Fibroblast of skin of right quadriceps (primary cell): ENCODE data around the gene LINGO4.

ENCODE experiments used
- DNase-seq: peaks from one replicate; pipeline ENCODE4 v3.0.0-alpha.2; 2013

LINGO4 gene

DNA sequence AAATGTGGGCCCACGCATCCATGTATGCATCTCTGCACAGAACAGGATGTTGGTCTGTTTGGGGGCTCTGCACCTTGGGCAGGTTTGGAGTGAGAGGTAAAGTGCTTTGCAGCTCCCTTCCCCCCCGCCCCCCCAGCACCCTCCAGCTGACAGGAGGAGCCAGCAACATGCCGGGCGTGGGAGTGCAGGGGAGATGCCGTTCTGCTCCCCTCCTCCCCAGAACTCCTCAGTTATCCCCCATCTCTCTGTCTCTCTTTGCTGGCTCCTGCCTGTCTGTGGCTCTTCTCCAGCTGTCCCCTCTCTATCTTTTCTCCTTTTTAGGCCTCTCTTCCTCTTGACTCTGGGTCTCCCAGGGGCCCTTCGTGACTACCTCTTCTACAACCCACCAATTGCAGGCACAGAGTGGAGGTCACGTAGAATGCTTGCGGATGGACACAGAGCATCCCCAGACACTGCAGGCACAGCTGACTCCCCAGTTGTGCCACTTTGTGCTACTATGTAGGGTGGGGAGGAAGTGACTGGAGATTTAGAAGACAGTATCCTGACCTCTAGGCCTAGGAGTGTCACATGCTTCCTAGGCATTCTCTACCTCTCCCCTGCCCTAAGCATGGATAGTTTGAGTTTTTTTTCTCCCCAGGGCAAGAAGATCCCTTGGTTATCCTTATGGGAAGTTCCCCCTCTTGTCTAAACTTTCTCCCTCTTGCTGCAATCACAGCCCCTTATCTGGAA is 28.1 kb upstream of the LINGO4 start:
- no peak for DNase-seq

DNA sequence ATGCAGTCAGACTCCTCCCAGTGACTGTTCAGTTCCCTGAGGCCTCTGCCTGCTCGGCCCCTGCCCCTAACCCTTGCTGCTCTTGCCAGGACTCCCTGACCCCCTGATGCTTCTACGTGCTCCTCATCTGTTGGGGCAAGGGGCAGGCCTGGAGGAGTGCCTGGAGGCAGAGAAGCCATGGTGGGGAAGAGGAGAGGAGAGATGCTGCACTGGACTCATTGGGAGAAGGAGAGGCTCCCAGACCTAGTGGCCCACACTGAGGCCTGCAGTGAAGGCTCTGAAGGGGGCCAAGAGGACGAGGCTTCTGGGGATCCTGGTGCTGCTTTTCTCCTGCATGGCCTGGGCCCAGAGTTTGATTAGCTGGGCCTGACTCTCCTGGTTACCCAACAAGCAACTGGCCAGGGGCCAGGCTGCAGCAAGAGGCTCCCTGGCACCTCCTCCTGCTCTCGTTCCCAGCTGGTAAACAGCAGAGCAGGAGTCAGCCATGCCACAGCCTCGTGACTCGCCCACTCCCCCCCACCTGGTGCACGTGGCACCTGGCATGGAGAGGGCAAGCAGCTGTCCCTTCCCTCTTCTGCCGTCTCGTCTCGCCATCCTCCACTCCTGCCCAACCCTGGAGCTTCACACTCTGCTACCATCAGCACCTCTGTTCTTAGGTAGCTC is 27.2 kb upstream of the LINGO4 start:
- no peak for DNase-seq

DNA sequence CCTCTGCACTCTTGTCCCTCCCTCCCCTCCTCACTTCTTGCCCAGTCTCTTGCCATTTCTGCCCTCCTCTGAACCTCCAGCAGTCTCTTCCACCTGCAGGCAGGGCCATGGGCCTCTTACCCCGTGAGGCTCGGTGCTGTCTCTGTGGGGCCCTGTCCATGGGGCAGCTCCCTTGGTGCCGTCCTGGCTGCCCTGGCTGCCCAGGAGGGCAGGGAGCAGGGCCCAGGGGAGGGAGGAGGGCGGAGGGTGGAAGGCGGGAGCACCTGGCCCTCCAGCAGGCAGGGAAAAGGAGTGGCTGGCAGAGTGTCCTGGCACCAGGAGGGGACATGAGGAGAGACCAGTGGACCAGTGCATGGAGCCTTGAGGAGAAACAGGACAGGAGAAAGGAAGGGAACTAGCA is 26.4 kb upstream of the LINGO4 start, which contains the start of gene RORC:
Gene RORC (minus strand): TSS at position 198 of the 400 bp plus-strand sequence. CDS start 38 bp downstream, at position 160.
- DNase-seq: no peak

DNA sequence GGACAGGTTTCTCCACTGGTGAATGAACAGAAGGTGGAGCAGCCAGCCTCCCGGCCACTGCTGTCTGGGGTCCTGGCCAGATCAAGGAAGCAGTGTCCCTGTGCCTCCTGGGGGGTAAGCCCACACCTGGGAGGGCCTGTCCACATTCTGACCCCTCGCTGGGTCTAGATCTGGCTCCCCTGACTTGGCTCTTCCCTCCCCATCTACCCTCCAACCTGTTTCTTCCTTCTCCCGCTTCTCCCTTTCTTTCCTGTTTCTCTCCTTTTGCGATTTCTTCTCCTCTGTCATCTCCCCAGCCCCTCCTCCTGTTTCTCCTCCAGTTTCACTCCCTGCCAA is 26.0 kb upstream of the LINGO4 start:
- DNase-seq: no peak

DNA sequence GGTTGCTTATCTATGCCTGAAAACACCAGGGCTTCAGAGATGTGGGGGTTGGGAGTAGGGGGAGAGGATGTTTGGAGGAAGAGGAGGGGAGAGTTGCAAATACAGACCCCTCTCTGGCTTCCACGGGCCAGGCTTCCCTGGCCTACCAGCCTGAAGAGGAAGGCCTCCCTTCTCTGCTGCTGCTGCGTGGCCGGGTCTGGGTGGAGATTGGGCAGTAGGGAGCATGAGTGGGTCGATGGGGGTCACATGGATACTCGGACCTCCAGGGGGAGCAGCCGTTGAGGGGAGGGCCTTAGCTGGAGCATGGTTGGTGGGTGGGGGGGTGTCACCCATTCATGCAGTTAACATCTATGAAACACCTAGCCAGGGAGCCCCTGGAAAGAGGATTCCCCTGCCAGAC is 24.8 kb upstream of the LINGO4 start:
- DNase-seq: no peak

DNA sequence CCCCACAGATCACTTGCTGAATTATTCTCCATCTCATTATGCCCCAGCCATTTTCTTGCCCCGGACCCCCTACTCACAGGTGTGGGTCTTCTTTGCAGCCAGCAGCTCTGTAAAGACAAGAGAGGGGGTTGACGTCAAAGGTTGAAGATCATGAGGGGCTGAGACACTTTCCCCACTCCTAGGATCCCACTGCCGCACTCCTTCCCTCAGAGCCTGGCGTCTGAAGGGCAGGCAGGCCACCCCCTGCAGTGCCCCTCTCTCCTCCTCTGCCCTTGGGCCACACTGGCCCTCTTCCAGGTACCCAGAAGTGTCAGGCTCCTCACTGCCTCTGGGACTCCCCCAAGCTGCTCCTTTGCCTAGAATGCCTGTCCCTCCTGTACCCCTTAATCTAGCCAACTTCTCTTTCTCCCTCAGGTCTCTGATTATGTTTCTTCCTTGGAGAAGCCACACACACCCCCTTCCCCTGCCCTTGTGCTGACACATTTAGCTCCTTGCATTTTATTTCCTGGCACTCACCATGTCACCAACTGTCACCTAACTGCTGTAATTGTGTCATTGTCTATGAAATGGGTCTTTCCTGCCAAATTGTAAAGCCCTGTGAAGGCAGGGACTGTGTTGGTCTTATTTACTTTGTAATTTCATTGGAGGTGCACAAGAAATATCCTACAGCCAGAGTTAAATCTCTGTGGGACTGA is 24.3 kb upstream of the LINGO4 start:
- no peak for DNase-seq

DNA sequence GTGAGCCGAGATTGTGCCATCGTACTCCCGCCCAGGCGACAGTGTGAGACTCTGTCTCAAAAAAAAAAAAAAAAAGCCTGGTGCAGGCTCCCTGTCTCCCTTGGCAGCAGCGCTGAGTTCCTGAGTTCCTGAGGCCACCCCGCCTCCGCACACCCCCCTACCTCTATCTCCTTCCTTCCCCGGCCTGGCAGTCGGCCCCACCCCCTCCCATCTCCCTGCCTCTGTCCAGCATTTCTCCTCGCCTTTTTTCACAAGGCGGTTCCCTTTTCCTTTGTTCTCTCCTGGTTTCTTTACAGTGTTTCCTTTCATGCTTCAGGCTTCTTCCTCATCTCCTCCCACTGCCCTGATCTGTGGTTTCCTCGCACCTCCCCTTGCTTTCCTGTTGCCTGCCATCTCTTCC is 23.7 kb upstream of the LINGO4 start:
- peak; percentile 17 for DNase-seq

DNA sequence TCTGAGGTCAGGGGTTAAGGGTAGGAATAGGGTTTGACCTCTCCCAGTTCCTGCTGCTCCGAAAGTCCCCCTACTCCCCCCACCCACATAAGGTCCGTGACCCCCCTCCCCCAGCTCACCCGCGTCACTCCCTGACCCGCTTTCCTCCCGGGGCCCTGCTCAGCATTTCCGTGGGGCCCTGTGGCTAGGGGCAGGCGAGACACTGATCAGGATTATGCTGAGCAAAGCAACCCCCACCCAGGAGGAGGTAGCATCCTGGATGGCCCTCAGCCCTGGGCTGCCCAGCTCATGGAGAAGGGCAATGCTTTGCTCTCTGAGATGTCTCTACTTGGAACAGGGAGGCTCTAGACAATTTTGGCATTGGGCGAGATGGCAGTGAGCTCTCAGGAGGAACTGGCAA is 22.6 kb upstream of the LINGO4 start:
- no peak for DNase-seq

DNA sequence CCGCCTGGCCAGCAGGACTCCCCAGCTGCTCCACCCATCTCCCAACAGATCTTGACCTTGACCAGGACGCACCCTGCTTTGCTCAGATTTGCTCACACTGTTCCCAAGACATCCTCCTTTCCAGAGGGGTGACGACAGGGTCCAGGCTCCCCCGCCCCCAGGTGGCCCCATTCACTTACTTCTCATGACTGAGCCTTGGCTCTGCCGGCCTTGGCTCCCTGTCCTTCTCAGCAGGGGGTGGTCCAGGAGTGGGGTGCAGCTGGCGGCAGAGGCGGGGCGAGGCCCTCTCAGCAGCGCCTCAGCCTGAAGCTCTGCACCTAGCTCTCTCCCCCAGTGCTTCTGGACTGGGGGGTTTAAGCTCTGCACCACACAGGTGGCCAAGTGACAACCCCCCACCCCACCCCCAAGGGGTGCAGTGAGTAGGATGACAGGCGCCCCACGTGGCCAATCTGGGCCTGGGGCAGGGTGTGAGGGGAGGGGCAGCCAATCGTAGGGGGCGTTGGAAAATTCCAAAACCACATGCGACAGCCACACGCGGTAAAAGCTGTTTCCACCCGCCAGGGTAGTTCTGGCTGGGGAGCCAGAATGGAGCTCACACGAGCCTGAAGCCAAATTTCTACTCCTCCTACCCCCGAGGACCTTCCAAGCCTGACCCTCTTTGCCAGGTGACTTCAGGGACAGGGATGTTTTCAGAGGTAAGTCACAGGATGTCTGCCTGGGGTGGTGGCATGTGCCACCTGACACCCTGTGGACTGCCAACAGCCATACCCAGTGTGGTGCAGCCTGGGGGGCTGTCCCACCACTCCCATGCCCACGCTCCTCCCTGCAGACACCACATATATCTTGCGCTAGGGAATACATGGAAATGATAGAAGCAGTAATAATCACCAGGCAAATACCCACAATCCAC is 20.8 kb upstream of the LINGO4 start:
- DNase-seq: no peak

DNA sequence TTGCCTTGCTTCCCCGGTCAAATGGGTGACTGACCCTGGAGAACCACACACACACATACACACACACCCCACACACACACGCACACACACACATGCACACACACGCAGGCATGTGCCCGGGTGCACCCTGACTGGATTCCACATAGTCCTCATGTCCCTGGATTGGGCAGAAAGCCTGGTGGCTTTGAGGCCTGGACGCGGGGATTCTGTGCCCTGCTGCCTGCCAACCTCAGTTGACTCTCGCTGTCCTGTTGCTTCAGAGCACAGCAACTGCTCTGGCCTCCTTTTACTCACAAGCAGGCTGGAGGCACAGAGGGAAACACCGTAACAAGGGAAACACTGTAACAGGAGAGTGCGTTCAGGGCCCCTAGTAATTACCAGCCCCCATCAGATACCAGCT is 20.0 kb upstream of the LINGO4 start:
- DNase-seq: no peak

DNA sequence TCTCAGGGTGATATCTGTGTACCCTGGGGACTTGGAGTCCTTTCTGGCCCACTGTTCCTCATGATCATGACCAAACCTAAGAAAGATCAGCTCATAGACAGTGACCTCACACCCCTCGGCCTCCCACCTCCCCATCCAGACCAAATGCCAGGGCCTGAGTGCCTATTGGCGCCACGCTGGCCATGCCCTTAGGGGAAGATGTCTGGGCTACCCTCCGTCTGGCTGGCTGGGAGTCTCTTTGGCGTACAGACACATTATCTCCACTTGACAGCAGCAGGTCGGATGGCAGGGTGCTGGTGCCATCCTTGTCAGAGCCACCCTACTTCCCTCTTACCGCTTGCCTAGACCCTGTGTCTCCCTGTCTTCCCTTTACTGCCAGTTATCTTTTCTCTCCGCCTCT is 18.0 kb upstream of the LINGO4 start:
- DNase-seq: no peak

DNA sequence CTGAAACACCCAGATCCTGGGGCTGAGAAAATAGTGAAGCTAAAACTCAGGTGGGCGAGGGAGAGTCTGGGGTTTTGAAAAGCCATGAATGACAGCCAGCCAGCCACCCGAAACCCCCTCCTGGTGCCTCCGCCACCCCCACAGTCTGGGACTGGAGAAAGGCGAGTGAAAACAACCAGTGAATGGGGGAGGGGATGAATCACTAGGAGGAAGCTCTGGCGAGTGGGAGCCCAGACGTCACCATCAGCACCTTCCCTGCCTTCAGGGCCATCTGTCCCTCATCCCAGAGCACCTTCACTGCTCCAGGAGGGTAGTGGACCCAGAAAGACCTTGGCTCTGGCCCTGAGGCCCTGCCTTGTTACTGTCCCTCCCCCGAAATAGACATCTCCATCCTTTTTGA is 17.2 kb upstream of the LINGO4 start:
- DNase-seq: no peak

DNA sequence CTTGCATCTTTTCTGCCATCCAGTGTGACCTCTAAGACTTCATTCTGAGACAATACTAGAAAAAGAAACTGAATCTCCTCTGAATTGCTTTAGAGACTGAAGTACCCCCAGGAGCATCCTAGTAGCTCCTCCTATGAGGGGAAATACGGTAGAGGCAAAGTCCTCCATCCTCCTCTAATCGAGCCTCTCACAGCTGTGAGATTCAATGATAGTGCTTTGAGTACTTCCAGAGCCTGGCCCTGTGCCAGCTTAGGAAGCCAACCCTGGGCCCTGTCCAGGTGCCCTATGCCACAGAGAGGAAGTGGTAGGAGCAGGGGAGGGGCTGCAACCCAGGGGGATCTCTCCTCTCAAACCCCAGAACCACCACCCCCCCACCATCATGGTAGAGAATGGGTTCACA is 15.7 kb upstream of the LINGO4 start:
- no peak for DNase-seq

DNA sequence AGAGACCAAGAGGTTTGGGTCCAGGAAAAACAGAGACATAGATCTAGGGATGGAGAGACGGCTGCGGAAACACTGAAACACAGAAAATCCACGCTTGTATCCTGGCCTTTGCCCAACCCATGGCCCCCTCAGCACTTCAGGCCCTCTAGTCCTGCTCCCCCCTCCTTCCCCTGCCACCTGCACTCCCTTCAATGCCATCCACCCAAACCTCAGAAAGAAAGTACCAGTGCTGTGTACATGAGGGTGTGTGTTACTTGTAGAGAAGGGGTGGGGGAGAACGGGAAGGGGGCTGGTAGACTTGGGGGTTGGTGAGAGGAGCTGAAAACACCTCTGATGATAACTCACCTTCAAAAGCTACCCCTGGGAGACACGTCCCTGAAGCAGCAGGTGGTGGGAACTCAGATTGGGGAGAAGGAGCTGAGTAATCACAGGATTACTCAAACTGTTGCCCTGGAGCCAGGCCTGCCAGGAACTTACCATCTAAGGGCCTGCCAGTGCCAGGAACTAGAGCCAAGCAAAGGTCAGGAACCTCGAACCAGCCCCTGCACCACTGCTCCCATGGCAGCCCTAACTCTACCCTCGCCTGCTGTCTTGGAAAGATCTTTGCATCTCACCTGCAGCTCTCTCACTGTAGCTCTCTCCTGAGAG is 14.9 kb upstream of the LINGO4 start:
- no peak for DNase-seq

DNA sequence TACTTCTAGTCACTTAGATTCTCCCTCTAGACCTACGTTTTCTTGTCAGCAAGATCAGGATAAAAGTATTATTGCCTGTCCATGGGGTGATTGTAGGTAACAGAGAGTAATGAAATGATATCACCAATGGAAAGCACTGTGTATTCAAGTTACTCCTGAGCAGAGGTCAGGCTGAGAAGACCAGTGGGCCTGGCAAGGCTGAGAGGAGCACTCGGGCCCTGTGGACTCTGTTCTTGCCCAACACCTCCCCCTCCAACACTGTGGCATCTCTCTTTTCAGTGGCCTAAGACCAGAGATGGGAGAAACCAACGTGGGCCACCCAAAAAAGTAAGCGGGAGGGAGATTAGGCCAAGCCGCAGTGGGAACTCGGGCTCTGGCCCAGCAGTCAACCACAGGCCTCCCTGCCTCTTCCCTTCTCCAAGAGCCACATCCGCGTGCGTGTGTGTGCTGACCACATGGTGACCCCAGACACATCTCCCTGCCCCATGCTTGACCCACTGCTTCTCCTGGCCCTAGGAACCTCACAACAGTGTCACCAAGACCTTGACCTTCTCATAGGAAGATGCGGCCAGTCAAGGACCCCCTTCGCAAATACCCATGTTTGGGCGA is 14.1 kb upstream of the LINGO4 start:
- DNase-seq: no peak

DNA sequence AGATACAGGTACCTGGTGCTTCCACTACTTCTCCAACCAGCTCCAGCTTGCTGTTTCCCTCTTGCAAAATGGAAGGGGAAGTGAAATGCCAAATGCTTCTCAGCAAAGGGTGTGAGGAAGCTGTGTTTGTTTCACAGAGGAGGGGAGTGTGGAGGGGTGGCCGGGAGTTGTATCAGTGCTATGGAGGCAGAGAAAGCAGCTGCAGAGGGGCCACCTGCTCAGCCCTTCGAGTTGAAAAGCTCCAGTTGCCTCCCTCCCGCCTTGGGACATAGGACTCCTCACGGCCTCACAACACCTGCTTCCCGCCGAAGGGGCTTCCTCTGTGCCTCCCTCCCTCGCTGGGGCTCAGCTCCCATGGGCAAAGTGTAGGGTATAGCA is 12.1 kb upstream of the LINGO4 start:
- no peak for DNase-seq

DNA sequence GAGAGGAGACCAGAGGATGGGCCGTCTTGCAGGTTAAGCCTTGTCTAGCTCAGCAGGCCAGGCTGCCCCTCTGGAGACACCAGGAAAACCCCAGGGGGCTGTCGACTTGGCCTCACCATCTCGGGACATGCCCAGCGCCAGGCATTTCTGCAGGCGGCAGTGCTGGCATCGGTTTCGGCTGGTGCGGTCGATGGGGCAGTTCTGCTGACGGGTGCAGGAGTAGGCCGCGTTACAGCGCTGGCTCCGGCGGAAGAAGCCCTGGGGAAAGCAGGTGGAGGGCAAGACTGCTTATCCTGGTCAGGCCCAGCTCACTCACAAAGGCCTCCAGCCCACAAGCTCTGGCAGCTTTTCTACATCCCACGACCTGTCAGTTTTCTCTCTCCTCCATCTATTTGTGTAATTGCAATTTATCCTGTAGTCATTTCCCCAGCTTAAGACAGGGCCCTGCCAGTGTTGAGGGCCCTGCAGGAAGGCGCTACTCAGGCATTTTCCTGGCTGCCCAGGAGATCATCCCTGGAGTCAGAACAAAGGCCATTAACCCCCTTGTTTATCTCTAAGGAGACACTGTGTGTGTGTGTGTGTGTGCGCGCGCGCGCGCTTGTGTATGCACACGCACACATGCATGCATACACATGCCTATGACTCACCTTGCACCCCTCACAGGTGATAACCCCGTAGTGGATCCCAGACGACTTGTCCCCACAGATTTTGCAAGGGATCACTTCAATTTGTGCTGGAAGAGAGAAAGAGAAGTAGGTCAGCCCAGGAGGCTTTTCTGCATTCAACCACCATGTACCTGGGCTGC is 11.5 kb upstream of the LINGO4 start:
- DNase-seq: no peak

DNA sequence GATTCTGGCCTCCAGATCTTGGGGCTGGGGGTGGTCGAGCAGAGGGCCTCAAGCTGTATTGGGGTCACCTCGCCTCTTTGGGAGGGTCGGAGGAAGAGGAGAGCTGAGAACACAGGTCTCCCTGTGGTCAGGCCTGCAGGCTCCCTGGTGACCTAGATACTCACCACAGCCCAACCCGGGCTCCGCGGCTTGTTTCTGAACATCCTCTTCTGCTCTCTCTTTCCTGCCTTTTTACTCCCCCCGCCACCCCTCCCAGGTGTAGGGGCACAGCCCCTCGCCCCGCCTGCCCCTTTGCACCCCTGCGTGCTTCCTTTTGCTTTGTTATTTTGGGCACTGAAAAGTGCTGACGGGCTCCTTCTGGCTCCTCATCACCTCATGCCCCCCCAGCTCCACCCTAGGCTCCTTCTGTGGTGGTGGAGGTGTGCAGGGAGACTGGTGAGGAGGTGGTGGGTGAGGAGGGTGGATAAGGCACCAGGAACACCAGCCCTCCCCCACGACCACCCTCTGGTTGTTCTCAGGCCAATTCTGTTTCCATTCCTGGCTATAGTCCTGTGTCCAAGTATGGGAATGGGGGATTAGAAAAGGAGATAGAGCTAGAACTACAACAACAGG is 10.6 kb upstream of the LINGO4 start:
- no peak for DNase-seq

DNA sequence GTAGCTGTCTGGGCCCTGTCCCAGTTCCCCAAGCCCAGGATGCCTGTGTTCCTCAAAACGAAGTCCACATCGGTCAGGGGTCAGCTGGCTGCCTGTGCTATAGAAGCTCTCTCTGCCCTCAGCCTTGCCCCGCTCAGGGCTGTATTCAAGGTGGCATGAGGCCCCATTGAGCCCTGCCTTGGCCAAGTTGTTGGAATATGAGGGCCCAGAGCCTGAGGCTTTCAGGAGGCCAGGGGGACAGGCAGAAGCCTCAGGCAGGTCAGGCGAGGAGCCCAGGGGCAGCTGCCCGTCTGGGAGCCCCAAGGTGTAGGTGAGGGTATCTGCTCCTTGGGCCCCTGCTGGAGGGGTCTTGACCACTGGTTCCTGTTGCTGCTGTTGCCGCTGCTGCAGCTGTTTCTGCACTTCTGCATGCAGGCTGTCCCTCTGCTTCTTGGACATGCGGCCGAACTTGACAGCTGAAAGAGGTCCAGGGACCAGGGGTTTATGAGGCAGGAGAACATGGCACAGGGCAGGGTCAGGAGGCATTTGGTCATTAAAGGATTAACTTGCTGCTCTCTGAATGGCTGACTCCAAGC is 9.8 kb upstream of the LINGO4 start:
- no peak for DNase-seq

DNA sequence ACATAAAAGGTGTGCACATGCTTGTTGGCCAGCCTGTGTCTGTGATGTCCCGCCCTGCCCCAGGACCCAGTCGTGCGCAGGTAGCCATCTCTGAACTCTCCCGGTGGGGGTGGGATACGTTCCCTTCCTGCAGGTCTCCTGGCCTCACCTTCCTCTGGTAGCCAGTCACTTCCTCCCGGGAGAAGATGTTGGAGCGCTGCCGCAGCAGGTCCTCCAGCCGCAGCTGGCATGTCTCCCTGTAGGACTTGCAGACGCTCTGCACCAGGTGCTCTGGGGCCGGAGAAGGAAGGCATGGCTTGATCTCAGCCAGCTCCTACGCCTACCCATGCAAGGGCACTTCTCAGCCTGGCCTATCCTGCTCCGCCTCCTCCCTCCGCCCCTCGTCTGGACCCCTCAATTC is 9.2 kb upstream of the LINGO4 start:
- no peak for DNase-seq
